22Rv1 (cell line): ENCODE data around the gene SLC39A9.

Source experiments
- ZFX ChIP-seq: fragments of 450-650 bp; IDR thresholded peaks from 2 replicates; pipeline ENCODE4 v1.6.1; 2017; ENCODE audit warnings: antibody characterized with exemption, borderline replicate concordance
- TF ChIP-seq, protein P1 (sequence below): fragments of 450-650 bp; IDR thresholded peaks from 2 replicates; pipeline ENCODE4 v1.5.1; 2017; ENCODE audit warnings: mild to moderate bottlenecking

DNA sequence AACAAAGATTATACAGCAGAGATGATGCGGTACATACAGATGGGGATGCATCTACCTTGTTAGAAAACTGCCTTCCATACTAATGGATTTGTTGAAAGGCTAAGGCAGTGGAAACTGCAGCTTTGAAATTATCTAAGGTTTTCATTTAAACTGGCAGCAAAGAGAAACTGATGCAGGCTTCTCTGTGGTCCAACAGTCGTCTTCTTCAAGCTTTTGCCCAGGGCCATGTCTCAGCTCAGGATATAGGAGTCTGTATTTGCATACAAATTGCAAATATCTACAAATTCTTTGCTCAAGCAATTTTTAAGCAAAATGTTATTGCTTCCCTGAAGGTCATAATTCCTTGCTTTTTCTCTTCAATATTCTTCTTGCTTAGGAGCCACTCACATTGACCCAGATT is 34.1 kb upstream of the SLC39A9 start:
- TF ChIP-seq, protein P1, sequence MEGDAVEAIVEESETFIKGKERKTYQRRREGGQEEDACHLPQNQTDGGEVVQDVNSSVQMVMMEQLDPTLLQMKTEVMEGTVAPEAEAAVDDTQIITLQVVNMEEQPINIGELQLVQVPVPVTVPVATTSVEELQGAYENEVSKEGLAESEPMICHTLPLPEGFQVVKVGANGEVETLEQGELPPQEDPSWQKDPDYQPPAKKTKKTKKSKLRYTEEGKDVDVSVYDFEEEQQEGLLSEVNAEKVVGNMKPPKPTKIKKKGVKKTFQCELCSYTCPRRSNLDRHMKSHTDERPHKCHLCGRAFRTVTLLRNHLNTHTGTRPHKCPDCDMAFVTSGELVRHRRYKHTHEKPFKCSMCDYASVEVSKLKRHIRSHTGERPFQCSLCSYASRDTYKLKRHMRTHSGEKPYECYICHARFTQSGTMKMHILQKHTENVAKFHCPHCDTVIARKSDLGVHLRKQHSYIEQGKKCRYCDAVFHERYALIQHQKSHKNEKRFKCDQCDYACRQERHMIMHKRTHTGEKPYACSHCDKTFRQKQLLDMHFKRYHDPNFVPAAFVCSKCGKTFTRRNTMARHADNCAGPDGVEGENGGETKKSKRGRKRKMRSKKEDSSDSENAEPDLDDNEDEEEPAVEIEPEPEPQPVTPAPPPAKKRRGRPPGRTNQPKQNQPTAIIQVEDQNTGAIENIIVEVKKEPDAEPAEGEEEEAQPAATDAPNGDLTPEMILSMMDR, result no peak
- TF ChIP-seq ZFX, result no peak
